Pulmonary artery endothelial cell (primary cell): ENCODE results near the gene HSD3B1. TPM values are rescaled to one million over a fixed set of nuclear protein-coding genes. Genes with fewer than 3 reads are reported as not detected.

Source experiments
- DNase-seq: peaks from one replicate; pipeline ENCODE4 v3.0.0-alpha.2; 2011; ENCODE audit warnings: low read depth, low spot score
- total RNA-seq: library from RNA; depleted of rRNA; stranded (reverse); fragments of >200 nt; gene quantifications from 2 replicates; pipeline ENCODE4 v1.2.3, GENCODE V29; 2014

HSD3B1 gene
- total RNA-seq, result not detected in 2 replicates

GRCh38 chr1:119506941-119507340 is at the start of gene HSD3B1:
Gene HSD3B1 (plus strand): TSS chr1:119507210. CDS start chr1:119507477, 267 bp downstream.
- no peak for DNase-seq

DNA sequence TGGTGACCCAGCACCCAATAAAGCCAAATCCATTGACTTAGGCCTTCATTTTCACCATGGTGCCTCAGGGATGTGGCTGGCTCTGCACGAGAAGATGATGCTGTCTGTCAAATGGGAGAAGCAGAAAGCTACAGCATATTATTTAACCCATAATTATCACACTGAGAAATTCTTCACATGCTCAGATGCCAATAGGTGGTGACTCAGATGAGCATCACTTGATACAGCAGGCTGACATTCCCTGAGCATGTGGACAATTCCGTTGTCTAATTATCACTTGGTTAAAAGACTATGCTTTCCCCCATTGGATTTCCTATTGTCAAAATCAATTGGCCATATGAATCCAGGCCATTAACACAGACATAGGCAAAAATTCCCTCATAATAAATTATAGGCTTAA is 44.0 kb upstream of the HSD3B1 start:
- DNase-seq, result no peak

GRCh38 chr1:119463569-119463968 is 43.4 kb upstream of the HSD3B1 start:
- DNase-seq, result no peak

DNA sequence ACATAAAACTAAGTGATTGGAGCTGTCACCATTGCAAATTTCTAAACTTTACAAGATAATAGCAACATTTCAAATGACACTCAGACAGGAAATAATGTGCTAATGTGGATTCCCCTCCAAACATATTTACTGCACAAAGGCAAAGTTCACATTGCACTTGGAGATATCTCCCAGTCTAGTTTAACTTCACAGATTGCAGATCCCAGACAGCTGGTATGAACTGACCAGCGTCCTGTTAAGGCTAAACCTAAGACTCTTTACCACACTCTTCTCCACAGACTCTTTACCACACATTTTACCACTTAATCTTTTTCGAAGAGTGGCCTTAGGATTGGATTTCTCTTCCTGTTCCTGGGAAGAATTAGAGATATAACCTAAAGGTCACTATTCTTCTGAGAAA is 40.6 kb upstream of the HSD3B1 start:
- no peak for DNase-seq

- DNase-seq, result no peak
Measured at GRCh38 chr1:119467219-119467618, 39.8 kb upstream of the HSD3B1 start.

DNA sequence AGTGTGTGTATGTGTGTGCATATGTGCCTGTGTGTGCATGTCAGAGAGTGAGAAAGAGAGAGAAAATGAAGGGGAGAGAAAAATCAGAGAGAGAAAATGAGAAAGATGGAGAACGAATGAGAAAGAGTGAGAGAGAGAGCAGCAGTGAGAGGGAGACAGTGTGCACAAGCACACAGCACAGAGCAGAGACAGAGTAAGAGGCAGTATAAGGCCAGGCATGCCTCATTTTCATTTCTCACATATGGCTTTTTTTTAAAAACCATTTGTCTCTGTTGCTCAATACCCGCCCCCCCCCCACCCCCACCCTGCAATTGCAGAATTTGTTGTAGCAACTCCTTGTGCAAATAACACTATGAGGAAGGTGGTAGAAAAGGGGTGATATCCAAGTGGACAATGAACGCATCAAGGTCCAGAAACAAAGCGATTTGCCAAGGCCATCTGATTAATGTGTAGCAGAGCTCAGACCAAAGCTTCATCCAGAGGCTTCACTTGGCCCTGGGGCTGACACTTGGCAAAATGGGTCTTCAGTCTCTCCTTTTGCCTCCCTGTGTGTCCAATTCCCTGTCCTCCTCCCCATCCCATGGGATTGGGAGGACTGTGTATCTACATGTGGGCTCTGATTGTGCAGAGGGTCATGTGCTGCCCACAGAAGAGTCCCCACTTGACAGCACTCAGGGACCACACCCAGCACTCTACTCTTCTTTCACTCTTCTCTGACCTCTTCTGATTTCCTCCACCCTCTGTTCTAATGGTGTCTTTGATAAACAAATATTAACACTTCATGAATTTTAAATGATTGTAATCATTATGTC is 38.9 kb upstream of the HSD3B1 start:
- no peak for DNase-seq

GRCh38 chr1:119469741-119470140 is 37.3 kb upstream of the HSD3B1 start:
- DNase-seq, result no peak

DNA sequence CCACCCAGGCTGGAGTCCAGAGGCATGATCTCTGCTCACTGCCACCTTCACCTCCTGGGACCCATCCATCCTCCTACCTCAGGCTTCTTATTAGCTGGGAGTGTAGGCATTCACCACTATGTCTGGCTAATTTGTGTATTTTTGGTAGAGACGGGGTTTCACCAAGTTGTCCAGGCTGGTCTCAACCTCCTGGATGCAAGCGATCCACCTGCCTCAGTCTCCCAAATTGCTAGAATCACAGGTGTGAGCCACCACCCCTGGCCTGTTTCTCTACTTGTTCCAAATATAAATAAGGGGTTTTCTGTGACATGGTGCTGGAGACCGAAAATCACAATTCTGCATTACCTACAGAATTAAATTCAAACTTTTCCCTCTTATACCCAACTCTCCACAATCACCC is 36.6 kb upstream of the HSD3B1 start:
- no peak for DNase-seq

- no peak for DNase-seq
Measured at GRCh38 chr1:119470958-119471357, 36.1 kb upstream of the HSD3B1 start.

DNA sequence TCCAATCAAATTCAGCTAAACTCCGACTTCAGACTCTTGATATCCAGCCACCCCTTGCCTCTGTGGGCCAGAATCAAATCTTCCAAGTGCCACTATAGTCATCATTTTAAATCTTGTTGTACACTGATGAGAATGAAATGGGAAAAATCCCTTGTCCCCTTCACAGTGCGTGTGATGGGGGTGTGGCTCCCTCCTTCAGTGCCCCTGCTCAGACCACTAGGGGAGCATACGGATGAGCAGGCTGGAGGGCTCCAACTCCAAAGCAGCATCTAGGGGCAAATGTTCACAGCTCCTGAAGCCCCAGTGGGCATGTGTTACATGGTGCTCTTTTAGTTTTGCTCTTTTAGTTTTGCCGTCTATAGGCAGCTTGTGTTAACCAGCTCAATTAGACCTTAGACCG is 35.4 kb upstream of the HSD3B1 start:
- no peak for DNase-seq

GRCh38 chr1:119472080-119472818 is 34.8 kb upstream of the HSD3B1 start:
- DNase-seq, result no peak

DNA sequence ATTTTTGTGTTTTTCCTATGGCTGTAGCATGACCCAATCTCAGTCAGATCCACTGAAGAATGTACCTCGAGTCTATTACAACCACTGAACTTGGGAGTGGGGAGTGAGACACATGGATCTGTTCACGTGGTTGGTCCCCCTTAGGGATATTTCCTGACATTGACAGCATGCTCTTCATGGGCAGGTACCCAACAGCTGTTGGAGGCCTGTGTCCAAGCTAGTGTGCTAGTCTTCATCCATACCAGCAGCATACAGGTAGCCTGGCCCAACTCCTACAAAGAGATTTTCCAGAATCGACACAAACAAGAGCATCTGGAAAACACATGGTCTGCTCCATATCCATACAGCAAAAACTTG is 34.2 kb upstream of the HSD3B1 start:
- DNase-seq, result no peak

- no peak for DNase-seq
Measured at GRCh38 chr1:119475866-119476439, 31.1 kb upstream of the HSD3B1 start.

- DNase-seq, result no peak
Measured at GRCh38 chr1:119477710-119478109, 29.3 kb upstream of the HSD3B1 start.

DNA sequence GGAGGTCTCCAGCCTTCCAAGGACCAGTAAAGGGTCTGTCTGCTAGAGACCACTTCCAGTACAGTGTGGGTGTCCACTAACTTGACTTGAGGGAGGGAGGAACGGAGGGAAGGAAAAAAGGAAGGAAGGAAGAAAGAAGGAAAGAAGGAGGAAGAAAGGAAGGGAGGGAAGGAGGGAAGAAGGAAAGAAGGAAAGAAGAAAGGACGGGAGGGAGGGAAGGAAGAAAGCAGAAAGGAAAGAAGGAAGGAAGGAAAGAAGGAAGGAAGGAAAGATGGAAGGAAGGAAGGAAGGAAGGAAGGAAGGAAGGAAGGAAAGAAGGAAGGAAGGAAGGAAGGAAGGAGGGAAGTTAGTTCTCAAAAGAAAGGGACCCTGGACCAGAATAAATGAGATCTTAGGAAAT is 26.8 kb upstream of the HSD3B1 start:
- no peak for DNase-seq

DNA sequence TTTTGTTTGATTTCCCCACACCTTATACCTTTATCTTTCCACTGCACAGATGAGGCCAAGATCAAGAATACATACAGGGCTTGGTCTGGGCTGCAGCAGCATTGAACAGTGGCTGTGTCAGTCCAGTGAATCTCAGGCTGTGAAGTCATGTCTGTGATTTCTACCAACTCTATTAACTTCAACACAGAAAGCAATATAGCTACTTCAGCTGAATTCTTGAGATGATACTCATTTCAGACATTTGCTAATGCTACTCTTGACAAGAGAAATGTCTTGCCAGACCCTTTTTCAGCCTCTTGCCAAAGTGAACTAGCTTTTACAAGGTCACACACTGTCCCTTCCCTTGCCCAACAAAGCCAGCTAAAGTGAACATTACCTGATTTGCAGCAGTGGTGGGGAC is 25.1 kb upstream of the HSD3B1 start:
- no peak for DNase-seq

- DNase-seq, result no peak
Measured at GRCh38 chr1:119482517-119483425, 24.2 kb upstream of the HSD3B1 start.

DNA sequence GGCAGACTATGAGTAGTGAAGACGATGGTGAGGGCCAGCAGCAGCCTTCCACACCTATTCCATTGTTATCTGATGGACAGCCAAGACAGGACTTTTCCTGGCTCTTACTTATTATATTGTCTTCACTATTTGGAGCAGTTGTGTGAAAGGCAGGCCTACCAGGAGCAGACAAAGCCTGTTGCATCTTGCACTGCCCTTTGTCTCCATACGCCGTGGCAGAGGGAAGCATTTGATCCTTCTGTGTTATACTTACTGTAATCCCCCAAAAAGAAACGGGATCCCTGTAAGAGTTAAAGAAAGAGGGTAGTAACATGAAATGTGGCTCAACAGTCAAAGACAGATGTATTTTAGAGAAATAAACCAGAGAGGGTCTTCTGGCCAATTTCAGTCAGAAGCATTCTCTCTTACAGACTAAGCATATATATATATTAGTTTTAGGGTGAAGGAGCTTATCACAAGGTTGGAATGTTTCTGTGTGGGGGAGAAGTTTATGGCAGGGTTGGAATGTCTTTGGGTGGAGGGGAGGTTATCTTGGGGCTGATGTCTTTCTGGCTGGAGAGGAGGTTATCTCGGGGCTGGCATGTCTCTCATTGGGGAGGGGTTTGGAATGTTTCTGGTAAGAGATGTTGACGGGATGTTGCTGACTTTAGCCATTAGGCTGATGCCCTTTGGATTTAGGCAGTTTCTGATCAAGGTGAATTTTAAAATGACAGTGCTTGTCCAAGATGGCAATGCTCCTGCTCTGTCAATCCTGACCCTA is 23.4 kb upstream of the HSD3B1 start:
- DNase-seq, result no peak

DNA sequence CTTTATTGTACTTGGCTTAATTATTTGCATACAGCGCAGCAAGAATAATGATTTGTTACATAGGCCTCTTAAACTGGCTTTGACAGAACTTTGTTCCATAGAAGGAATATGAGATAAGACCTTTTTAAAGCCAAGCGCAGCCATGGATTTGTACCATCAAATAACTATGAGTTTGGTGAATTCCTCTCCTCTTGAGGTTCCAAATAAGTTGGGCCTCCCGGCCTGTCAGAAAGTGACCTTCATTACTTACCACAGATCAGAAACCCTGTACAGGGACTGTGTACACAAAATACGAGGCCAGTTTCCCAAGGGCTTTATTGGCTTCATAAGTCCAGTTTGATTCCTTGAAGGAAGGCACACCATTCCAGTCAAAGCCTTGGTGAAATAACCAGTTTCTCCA is 21.8 kb upstream of the HSD3B1 start:
- DNase-seq, result no peak

DNA sequence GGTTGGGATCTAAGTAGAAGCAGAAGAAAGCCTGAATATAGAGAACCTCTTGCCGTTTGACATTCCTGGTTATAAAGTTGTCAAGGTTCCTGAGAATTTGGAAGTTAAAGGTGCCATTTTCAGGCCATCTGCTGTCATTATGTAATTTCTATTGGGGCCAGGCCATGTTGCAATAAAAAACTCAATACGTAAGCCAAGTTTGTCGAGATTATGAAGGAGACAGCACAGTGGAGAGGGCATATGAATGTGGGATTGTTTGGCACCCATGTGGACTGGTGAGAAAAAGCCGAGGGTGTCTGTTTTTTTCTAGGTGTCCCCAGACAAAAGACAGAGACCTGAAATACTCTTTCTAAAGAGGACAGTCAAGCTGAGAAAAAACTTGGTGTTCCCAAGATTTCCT is 18.8 kb upstream of the HSD3B1 start:
- no peak for DNase-seq

GRCh38 chr1:119489201-119489600 is 17.8 kb upstream of the HSD3B1 start:
- DNase-seq, result no peak
